Measurements from ENCODE around the gene GXYLT1.

GRCh38 chr12:42039577-42039976, 105.1 kb downstream of the GXYLT1 start:
- TF ChIP-seq CTCF (IDR thresholded peaks at IDR 0.05) = no peak
- TF ChIP-seq POLR2A (IDR thresholded peaks at IDR 0.05) = no peak
